GM18520 (cell line): ENCODE results near the gene PM20D1.
"Not testable (repeated sequence)": the region's sequence is repeated elsewhere in the genome, so short reads cannot be mapped to it uniquely, and the experiment has no call there.

Source experiments
- ATAC-seq: cut with Tn5 transposase; IDR thresholded peaks from one replicate; pipeline ENCODE4 v1.9.1; 2021; ENCODE audit not compliant: unreplicated experiment

PM20D1 gene

GRCh38 chr1:205849619-205850355 is at the start of gene PM20D1:
Gene PM20D1 (minus strand): TSS chr1:205850132. CDS start chr1:205850072, 60 bp downstream.
- ATAC-seq, result peak; percentile 65

GRCh38 chr1:205896351-205896750 is 46.4 kb upstream of the PM20D1 start:
- ATAC-seq, result no peak

GRCh38 chr1:205894119-205894518 is 44.2 kb upstream of the PM20D1 start:
- not testable (repeated sequence) for ATAC-seq

GRCh38 chr1:205892175-205892574 is 42.2 kb upstream of the PM20D1 start:
- not testable (repeated sequence) for ATAC-seq

GRCh38 chr1:205891481-205891880 is 41.5 kb upstream of the PM20D1 start:
- not testable (repeated sequence) for ATAC-seq

- ATAC-seq, result not testable (repeated sequence)
Measured at GRCh38 chr1:205890631-205891030, 40.7 kb upstream of the PM20D1 start.

- not testable (repeated sequence) for ATAC-seq
Measured at GRCh38 chr1:205889706-205890105, 39.8 kb upstream of the PM20D1 start.

GRCh38 chr1:205889006-205889405 is 39.1 kb upstream of the PM20D1 start:
- not testable (repeated sequence) for ATAC-seq

- no peak for ATAC-seq
Measured at GRCh38 chr1:205883792-205884191, 33.9 kb upstream of the PM20D1 start.

GRCh38 chr1:205880923-205881322 is 31.0 kb upstream of the PM20D1 start:
- ATAC-seq, result no peak

GRCh38 chr1:205879974-205880373 is 30.0 kb upstream of the PM20D1 start:
- no peak for ATAC-seq

- ATAC-seq, result no peak
Measured at GRCh38 chr1:205878026-205878425, 28.1 kb upstream of the PM20D1 start.

GRCh38 chr1:205873148-205873547 is 23.2 kb upstream of the PM20D1 start:
- ATAC-seq, result not testable (repeated sequence)

GRCh38 chr1:205870236-205870635 is 20.3 kb upstream of the PM20D1 start:
- no peak for ATAC-seq

GRCh38 chr1:205861540-205861939 is 11.6 kb upstream of the PM20D1 start:
- no peak for ATAC-seq

- no peak for ATAC-seq
Measured at GRCh38 chr1:205858141-205858961, 8.4 kb upstream of the PM20D1 start.

GRCh38 chr1:205857501-205857900 is 7.6 kb upstream of the PM20D1 start:
- ATAC-seq, result not testable (repeated sequence)

GRCh38 chr1:205856433-205856832 is 6.5 kb upstream of the PM20D1 start:
- no peak for ATAC-seq

GRCh38 chr1:205852969-205853368 is 3.0 kb upstream of the PM20D1 start:
- ATAC-seq, result no peak

GRCh38 chr1:205851993-205852392 is 2.1 kb upstream of the PM20D1 start:
- no peak for ATAC-seq

- ATAC-seq, result no peak
Measured at GRCh38 chr1:205843036-205843859, 6.7 kb downstream of the PM20D1 start.
